H1 (cell line): ENCODE results near the gene KATNAL2.
"Not testable (repeated sequence)": the region's sequence is repeated elsewhere in the genome, so short reads cannot be mapped to it uniquely, and the experiment has no call there.

Source experiments
- BACH1 ChIP-seq: IDR thresholded peaks from 2 replicates; pipeline ENCODE4 v1.6.1; 2012; ENCODE audit warnings: low read length, improper control_type of control experiment
- BRCA1 ChIP-seq: IDR thresholded peaks from 2 replicates; pipeline ENCODE4 v1.6.1; 2012; ENCODE audit warnings: low read depth, low read length, improper control_type of control experiment
- CHD2 ChIP-seq: IDR thresholded peaks from 2 replicates; pipeline ENCODE4 v1.6.1; 2012; ENCODE audit warnings: low read length, improper control_type of control experiment
- CTCF ChIP-seq, 3 experiments: IDR thresholded peaks; 1 replicate in 2 of 3; 2 replicates in 1 of 3; pipeline versions ENCODE4 v1.5.1 to v1.6.1; 2011; ENCODE audit warnings: low read length in 3 of 3, mild to moderate bottlenecking in 3 of 3, inconsistent platforms in 2 of 3, low read depth in 1 of 3, moderate library complexity in 1 of 3; ENCODE audit not compliant: insufficient read depth in 1 of 3; ENCODE audit errors: control extremely low read depth in 1 of 3
- EZH2 ChIP-seq: fragments of 200-600 bp; sonication (generic); IDR thresholded peaks from 2 replicates; pipeline ENCODE4 v1.7.1; 2012; ENCODE audit warnings: low read depth, mild to moderate bottlenecking, moderate library complexity, low read length, inconsistent platforms; ENCODE audit not compliant: severe bottlenecking
- POLR2A ChIP-seq, 2 experiments: IDR thresholded peaks; 1 replicate in 1 of 2; 2 replicates in 1 of 2; pipeline ENCODE4 v1.6.1; 2011; ENCODE audit warnings: low read depth in 2 of 2, low read length in 2 of 2, mild to moderate bottlenecking in 2 of 2; ENCODE audit errors: control extremely low read depth in 1 of 2
- USF2 ChIP-seq: IDR thresholded peaks from 2 replicates; pipeline ENCODE4 v1.6.1; 2011; ENCODE audit warnings: low read length, improper control_type of control experiment

GRCh38 chr18:46969551-46969950 is 52.1 kb downstream of the KATNAL2 start:
- not testable (repeated sequence) for TF ChIP-seq CTCF (IDR thresholded peaks at IDR 0.05; ENCODE audit: control extremely low read depth in 1 of 3, insufficient read depth in 1 of 3, low read depth in 1 of 3, low read length in 3 of 3); BRCA1; USF2; POLR2A (IDR thresholded peaks at IDR 0.05; ENCODE audit: control extremely low read depth in 1 of 2, low read depth in 2 of 2, low read length in 2 of 2); CHD2; EZH2; BACH1
